H1 (cell line): ENCODE measurements around the gene ALOX5. TPM values are rescaled to one million over a fixed set of nuclear protein-coding genes. Genes with fewer than 3 reads are reported as not detected.

Experiments
- CTCF ChIA-PET: fragments of 300-600 bp; sonication (Branson Sonifier 250); formaldehyde crosslinking; loops from one replicate; lab custom pipeline; 2021; ENCODE audit not compliant: partially characterized antibody; lab: Charles Lee
- POLR2A ChIA-PET: fragments of 300-600 bp; sonication (Branson Sonifier 250); formaldehyde crosslinking; loops from one replicate; lab custom pipeline; 2021; ENCODE audit warnings: inconsistent platforms; ENCODE audit not compliant: partially characterized antibody; lab: Charles Lee
- DNase-seq, 2 experiments: peaks; one replicate each; pipeline versions ENCODE4 v3.0.0 to v3.0.0-alpha.2; 2010 to 2022; ENCODE audit warnings: low spot score in 2 of 2, low read depth in 1 of 2, mixed read lengths in 1 of 2
- FAIRE-seq: peaks from 2 replicates; lab custom pipeline; 2011; peaks lifted over from hg19 to GRCh38; lab: Jason Lieb, UNC
- H2AFZ ChIP-seq: 2 replicates; pipeline ENCODE4 v1.8.1; 2012; ENCODE audit warnings: low read length, inconsistent platforms
- H2AK5ac ChIP-seq: 2 replicates; pipeline ENCODE4 v1.6.1; 2013; ENCODE audit warnings: low read depth, low read length
- H2BK120ac ChIP-seq: replicated peaks from 2 replicates; pipeline ENCODE3; 2013; ENCODE audit warnings: low read depth, low read length, inconsistent platforms
- H2BK12ac ChIP-seq: 2 replicates; pipeline ENCODE4 v1.6.1; 2013; ENCODE audit warnings: low read depth, low read length
- H2BK15ac ChIP-seq: 2 replicates; pipeline ENCODE4 v1.6.1; 2013; ENCODE audit warnings: low read length
- H2BK20ac ChIP-seq: 2 replicates; pipeline ENCODE4 v1.6.1; 2013; ENCODE audit warnings: low read length
- H2BK5ac ChIP-seq: 2 replicates; pipeline ENCODE4 v1.6.1; 2013; ENCODE audit warnings: low read depth, low read length
- H3K14ac ChIP-seq: 2 replicates; pipeline ENCODE4 v1.6.1; 2013; ENCODE audit warnings: inconsistent platforms; ENCODE audit not compliant: insufficient read length
- H3K18ac ChIP-seq: 2 replicates; pipeline ENCODE4 v1.6.1; 2013; ENCODE audit warnings: low read length; ENCODE audit errors: extremely low read depth
- H3K23ac ChIP-seq: 2 replicates; pipeline ENCODE4 v1.6.1; 2013; ENCODE audit warnings: inconsistent platforms; ENCODE audit not compliant: insufficient read length
- H3K23me2 ChIP-seq: 2 replicates; pipeline ENCODE4 v1.6.1; 2013; ENCODE audit warnings: low read depth, low read length
- H3K27ac ChIP-seq: 2 replicates; pipeline ENCODE4 v1.6.1; 2011; ENCODE audit warnings: low read depth, low read length, inconsistent platforms
- H3K27me3 ChIP-seq, 4 experiments: replicated peaks in 1 of 4; 1 replicate in 1 of 4; 2 replicates in 3 of 4; pipeline versions ENCODE4 v1.6.1 to v1.8.1; 2011 to 2013; ENCODE audit warnings: low read length in 3 of 4, mild to moderate bottlenecking in 3 of 4, inconsistent platforms in 2 of 4, mixed read lengths in 2 of 4, moderate library complexity in 1 of 4; ENCODE audit not compliant: control insufficient read depth in 3 of 4, insufficient read depth in 3 of 4; ENCODE audit errors: extremely low read depth in 1 of 4
- H3K36me3 ChIP-seq, 4 experiments: 2 replicates each; pipeline versions ENCODE4 v1.6.1 to v1.8.1; 2011 to 2013; ENCODE audit warnings: mild to moderate bottlenecking in 4 of 4, low read length in 3 of 4, moderate library complexity in 2 of 4, control low read depth in 1 of 4, inconsistent platforms in 1 of 4; ENCODE audit not compliant: insufficient read depth in 4 of 4, control insufficient read depth in 2 of 4
- H3K4ac ChIP-seq: replicated peaks from 2 replicates; pipeline ENCODE3; 2013; ENCODE audit warnings: low read length, low read depth, mixed read lengths, inconsistent platforms; ENCODE audit not compliant: insufficient read length
- H3K4me1 ChIP-seq, 4 experiments: replicated peaks in 1 of 4; 1 replicate in 1 of 4; 2 replicates in 3 of 4; pipeline versions ENCODE4 v1.6.1 to v1.8.1; 2011 to 2013; ENCODE audit warnings: low read length in 3 of 4, inconsistent platforms in 2 of 4, mixed read lengths in 1 of 4; ENCODE audit not compliant: insufficient read depth in 4 of 4, control insufficient read depth in 3 of 4
- H3K4me2 ChIP-seq, 2 experiments: 2 replicates each; pipeline versions ENCODE4 v1.6.1 to v1.8.1; 2011 to 2013; ENCODE audit warnings: low read depth in 2 of 2, low read length in 2 of 2, control low read depth in 1 of 2, inconsistent platforms in 1 of 2, mild to moderate bottlenecking in 1 of 2; ENCODE audit not compliant: insufficient read depth in 1 of 2
- H3K4me3 ChIP-seq, 4 experiments: fragments of 200-600, 300-600 bp in 1 of 4; sonication (generic), shearing (Covaris generic), sonication (Bioruptor Twin) in 1 of 4; 2 replicates each; pipeline versions ENCODE4 v1.5.1 to v1.8.1; 2011 to 2016; ENCODE audit warnings: low read length in 4 of 4, low read depth in 3 of 4, control low read depth in 2 of 4, inconsistent platforms in 2 of 4, mild to moderate bottlenecking in 2 of 4, mixed read lengths in 1 of 4, moderate library complexity in 1 of 4; ENCODE audit not compliant: insufficient read depth in 2 of 4; ENCODE audit errors: extremely low read depth in 1 of 4
- H3K56ac ChIP-seq: replicated peaks from 2 replicates; pipeline ENCODE3; 2013; ENCODE audit warnings: low read depth, mild to moderate bottlenecking, mixed read lengths, low read length, inconsistent platforms; ENCODE audit not compliant: insufficient read length
- H3K79me1 ChIP-seq: 2 replicates; pipeline ENCODE4 v1.6.1; 2013; ENCODE audit warnings: low read depth, low read length, control low read depth
- H3K79me2 ChIP-seq, 2 experiments: 2 replicates each; pipeline versions ENCODE4 v1.6.1 to v1.8.1; 2012 to 2013; ENCODE audit warnings: low read length in 2 of 2, mild to moderate bottlenecking in 2 of 2, inconsistent platforms in 1 of 2; ENCODE audit not compliant: insufficient read depth in 2 of 2, control insufficient read depth in 1 of 2
- H3K9ac ChIP-seq, 4 experiments: replicated peaks in 1 of 4; 1 replicate in 1 of 4; 2 replicates in 3 of 4; pipeline versions ENCODE4 v1.6.1 to v1.8.1; 2011 to 2013; ENCODE audit warnings: low read depth in 3 of 4, low read length in 3 of 4, control low read depth in 2 of 4, mild to moderate bottlenecking in 2 of 4, moderate library complexity in 2 of 4, inconsistent platforms in 1 of 4; ENCODE audit errors: extremely low read depth in 1 of 4
- H3K9me3 ChIP-seq, 2 experiments: 2 replicates each; pipeline versions ENCODE4 v1.6.1 to v1.8.1; 2012 to 2013; ENCODE audit warnings: mild to moderate bottlenecking in 2 of 2, moderate library complexity in 2 of 2, control low read depth in 1 of 2, inconsistent platforms in 1 of 2, low read depth in 1 of 2, low read length in 1 of 2, mixed read lengths in 1 of 2; ENCODE audit not compliant: insufficient read depth in 2 of 2
- H4K20me1 ChIP-seq, 2 experiments: replicated peaks in 1 of 2; 2 replicates each; pipeline versions ENCODE3 to v1.8.1; 2011 to 2013; ENCODE audit warnings: inconsistent platforms in 2 of 2, low read length in 2 of 2, mild to moderate bottlenecking in 1 of 2; ENCODE audit not compliant: insufficient read depth in 2 of 2, control insufficient read depth in 1 of 2
- H4K5ac ChIP-seq: 2 replicates; pipeline ENCODE4 v1.6.1; 2013; ENCODE audit warnings: low read length, low read depth, mixed read lengths, inconsistent platforms; ENCODE audit not compliant: insufficient read length
- H4K8ac ChIP-seq: 2 replicates; pipeline ENCODE4 v1.8.0; 2013; ENCODE audit warnings: mild to moderate bottlenecking, moderate library complexity, low read length, inconsistent platforms; ENCODE audit not compliant: insufficient read depth; ENCODE audit errors: extremely low read depth
- H4K91ac ChIP-seq: replicated peaks from 2 replicates; pipeline ENCODE3; 2013; ENCODE audit warnings: low read length, mixed read lengths, inconsistent platforms; ENCODE audit not compliant: insufficient read length
- EZH2 ChIP-seq: fragments of 200-600 bp; sonication (generic); IDR thresholded peaks from 2 replicates; pipeline ENCODE4 v1.7.1; 2012; ENCODE audit warnings: low read depth, mild to moderate bottlenecking, moderate library complexity, low read length, inconsistent platforms; ENCODE audit not compliant: severe bottlenecking
- JUND ChIP-seq: IDR thresholded peaks from 2 replicates; pipeline ENCODE4 v1.6.1; 2011; ENCODE audit warnings: mild to moderate bottlenecking, improper control_type of control experiment, low read length
- SP1 ChIP-seq: IDR thresholded peaks from 2 replicates; pipeline ENCODE4 v1.6.1; 2011; ENCODE audit warnings: low read depth, low read length
- WGBS, 2 experiments: shearing (Covaris generic) in 1 of 2; methylation state at CpG; one replicate each; pipeline versions ENCODE4 v1.1.6 to v1.1.7; 2013 to 2015; ENCODE audit warnings: low lambda C conversion rate in 2 of 2, mixed read lengths in 2 of 2, inconsistent platforms in 1 of 2, low coverage in 1 of 2, missing lambda C conversion rate in 1 of 2; ENCODE audit not compliant: insufficient replicate concordance in 2 of 2, insufficient coverage in 1 of 2, insufficient read length in 1 of 2; ENCODE audit errors: extremely low coverage in 1 of 2, missing lambda C conversion rate in 1 of 2; 5-methylcytosine and 5-hydroxymethylcytosine counted together
- polyA plus RNA-seq, 7 experiments: library from polyadenylated mRNA; depleted of rRNA in 3 of 7; stranded (reverse) in 5 of 7; unstranded in 2 of 7; fragments of >200 nt in 5 of 7; fragments of 200-250 nt in 2 of 7; gene quantifications; 1 replicate in 5 of 7; 2 replicates in 1 of 7; 4 replicates in 1 of 7; pipeline versions ENCODE4 v1.2.1 to v1.2.3, GENCODE V29; 2011 to 2013; ENCODE audit warnings: missing spikeins in 2 of 7, mixed read lengths in 2 of 7
- total RNA-seq: library from RNA; stranded (reverse); fragmentation: NEBNext Ultra II Directional; extraction: Animal tissue kit (Norgen Biotek cat#: 25700); gene quantifications from 2 replicates; pipeline ENCODE4 v1.2.1, GENCODE V29; 2021
- TF ChIP-seq, protein P1 (sequence below): IDR thresholded peaks from 2 replicates; pipeline ENCODE4 v1.6.1; 2012; ENCODE audit warnings: inconsistent platforms
- TF ChIP-seq, protein P2 (sequence below): IDR thresholded peaks from 2 replicates; pipeline ENCODE4 v1.6.1; 2012; ENCODE audit warnings: inconsistent platforms

Gene ALOX5
- total and polyA plus RNA-seq, 2 of the 8 experiments (the other 6 are each of a cell fraction or from before 2014, with no cell fraction given) = 1.6 to 3.8 TPM

DNA sequence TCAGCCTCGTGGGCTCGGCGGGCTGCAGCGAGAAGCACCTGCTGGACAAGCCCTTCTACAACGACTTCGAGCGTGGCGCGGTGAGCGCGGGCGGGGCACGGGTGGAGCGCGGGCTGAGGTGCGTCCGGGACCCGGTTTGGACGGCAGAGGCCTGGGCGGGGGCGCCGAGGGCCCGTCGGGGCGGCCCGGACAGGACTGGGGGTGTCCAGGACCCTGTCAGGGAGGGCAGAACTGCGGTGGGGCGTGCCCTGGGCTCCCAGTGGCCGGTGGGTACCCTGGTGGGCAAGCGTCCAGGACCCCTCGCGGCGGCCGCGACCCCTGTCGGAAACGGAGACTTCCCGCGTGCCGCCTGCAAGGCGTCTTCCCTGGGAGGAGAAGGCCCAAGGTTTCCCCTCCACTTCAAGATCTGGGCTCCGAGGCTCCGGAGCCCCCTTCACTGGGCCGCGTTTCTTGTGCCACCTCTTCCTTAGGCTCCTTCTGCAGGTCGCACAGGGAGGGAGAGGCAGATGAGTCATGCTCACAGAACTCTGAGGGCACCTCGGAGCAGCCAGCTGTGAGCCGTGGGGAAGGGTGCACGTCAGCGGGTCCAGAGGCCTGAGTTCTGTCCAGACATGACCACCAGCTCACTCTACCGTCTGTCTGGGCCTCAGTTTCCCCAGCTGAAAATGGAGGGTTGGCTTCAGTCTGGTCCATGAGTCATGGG is 485 bp downstream of the ALOX5 start:
- no peak overlapping the region for H3K27ac ChIP-seq
- no peak overlapping the region for H3K23ac ChIP-seq
- H3K18ac ChIP-seq = peak overlapping the region; percentile 71
- H3K4me2 ChIP-seq = peak overlapping the region; percentile 91 to 97
- peak overlapping the region; percentile 98; the same call in 1 of the 2 replicates for H2BK15ac ChIP-seq
- no peak overlapping the region for H4K5ac ChIP-seq
- H3K9ac ChIP-seq = no peak overlapping the region
- DNase-seq (peak in 1 of 2 experiments; percentile 68), FAIRE-seq (no peak)
- H3K23me2 ChIP-seq = peaks cover 17% of the 10 kb centered on the region
- H3K79me2 ChIP-seq = no peaks in the 10 kb centered on the region
- H2BK12ac ChIP-seq = peak overlapping the region; percentile 87; the same call in 1 of the 2 replicates
- no peaks in the 10 kb centered on the region for H4K20me1 ChIP-seq
- peak overlapping the region; percentile 11; the same call in 1 of the 2 replicates for H4K8ac ChIP-seq
- H3K56ac ChIP-seq = no peak overlapping the region
- peak overlapping the region; percentile 43 to 69 (median 46) for H3K4me3 ChIP-seq
- no peak overlapping the region for H2BK20ac ChIP-seq
- peaks cover 8 to 40% (median 34%) of the 10 kb centered on the region in 4 experiments for H3K27me3 ChIP-seq
- ChIA-PET POLR2A (no interaction called here), CTCF (interaction anchor here (1.2 kb wide), 1 partner anchor 44 kb away, joined by 4 read pairs; no protein-coding TSS in a partner anchor)
- WGBS, 2 experiments = 16% methylated on average over 28 of the region's 51 CpGs; no CpG with 5 or more reads in 1 of the 2 experiments
- H3K9me3 ChIP-seq = no peaks in the 10 kb centered on the region
- H4K91ac ChIP-seq = peak overlapping the region; percentile 84
- H3K4me1 ChIP-seq = peaks cover 0 to 8% (median 5%) of the 10 kb centered on the region in 4 experiments; a peak in 5 of 7 replicates
- H3K14ac ChIP-seq = no peak overlapping the region
- TF ChIP-seq, protein P1, sequence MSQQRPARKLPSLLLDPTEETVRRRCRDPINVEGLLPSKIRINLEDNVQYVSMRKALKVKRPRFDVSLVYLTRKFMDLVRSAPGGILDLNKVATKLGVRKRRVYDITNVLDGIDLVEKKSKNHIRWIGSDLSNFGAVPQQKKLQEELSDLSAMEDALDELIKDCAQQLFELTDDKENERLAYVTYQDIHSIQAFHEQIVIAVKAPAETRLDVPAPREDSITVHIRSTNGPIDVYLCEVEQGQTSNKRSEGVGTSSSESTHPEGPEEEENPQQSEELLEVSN = peak; percentile 60; the same call in 1 of the 2 replicates
- TF ChIP-seq JUND = 0 out of 2 replicates have a peak, but pooled peaks have one; percentile 52
- TF ChIP-seq EZH2 = peak; percentile 36
- TF ChIP-seq SP1 = no peak
- TF ChIP-seq, protein P2, sequence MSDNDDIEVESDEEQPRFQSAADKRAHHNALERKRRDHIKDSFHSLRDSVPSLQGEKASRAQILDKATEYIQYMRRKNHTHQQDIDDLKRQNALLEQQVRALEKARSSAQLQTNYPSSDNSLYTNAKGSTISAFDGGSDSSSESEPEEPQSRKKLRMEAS = peak; percentile 51
- no peak overlapping the region for H2AK5ac ChIP-seq
- no peaks in the 10 kb centered on the region for H3K79me1 ChIP-seq
- no peak overlapping the region for H2BK5ac ChIP-seq
- H2BK120ac ChIP-seq = no peak overlapping the region
- H3K4ac ChIP-seq = peak overlapping the region; percentile 62
- H2AFZ ChIP-seq = peak overlapping the region; percentile 76; the same call in 1 of the 2 replicates
- no peaks in the 10 kb centered on the region for H3K36me3 ChIP-seq
